ENCODE data around the gene PCGF1. TPM values are rescaled to one million over a fixed set of nuclear protein-coding genes. Genes with fewer than 3 reads are reported as not detected.

PCGF1 gene
- total and polyA plus RNA-seq, 10 donors = 9.6 to 20.4 (median 14.6) TPM

DNA sequence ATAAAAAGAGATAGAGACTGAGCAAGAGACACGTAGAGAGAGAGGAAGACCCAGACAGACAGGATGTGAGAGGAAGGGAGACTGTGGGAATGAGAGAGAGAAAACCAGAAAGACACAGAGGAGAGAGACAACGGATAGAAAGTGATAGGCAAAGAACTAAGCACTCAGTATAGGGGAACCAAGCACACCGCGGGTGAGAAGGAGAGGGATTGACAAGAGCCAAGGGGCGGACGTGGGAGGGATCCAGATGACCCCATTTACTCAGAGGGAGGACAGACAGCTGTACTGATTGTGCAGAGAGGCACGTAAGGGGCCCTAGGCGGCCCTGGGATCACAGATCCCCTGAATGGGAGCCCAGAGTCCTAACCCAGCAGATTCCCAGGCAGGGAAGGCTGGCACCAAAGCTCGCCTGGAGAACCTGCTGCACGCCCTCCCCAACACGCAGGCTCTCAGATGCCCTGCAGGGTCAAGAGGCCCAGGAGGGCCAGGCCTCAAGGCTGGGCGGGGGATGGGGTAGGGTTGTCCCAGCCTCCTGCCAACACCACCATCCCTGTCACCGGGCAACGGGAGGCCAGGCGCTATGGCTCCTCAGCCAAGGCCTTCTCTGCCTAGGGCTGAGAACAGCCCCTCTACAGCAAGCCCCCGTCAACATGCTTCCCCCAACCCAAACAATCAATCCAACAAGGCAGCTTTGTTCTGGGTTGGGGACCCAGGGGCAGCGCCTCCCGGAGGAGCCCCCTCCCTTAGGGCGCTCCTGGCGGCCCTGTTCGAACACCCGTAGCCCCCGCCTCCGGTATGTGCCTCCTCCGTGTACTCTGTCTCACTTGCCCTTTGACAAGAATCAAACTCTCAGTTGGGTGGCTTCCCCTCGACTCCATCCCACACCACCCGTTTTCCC, 45.7 kb upstream of the PCGF1 start:
- H3K4me1 ChIP-seq = peaks cover 14 to 81% (median 53%) of the 10 kb centered on the region in 6 donors
- H3K4me3 ChIP-seq = peak overlapping the region in 7 of 8 donors; percentile 75 to 99 (median 90)
- no peak for TF ChIP-seq POLR2A (IDR thresholded peaks at IDR 0.05)
- TF ChIP-seq, protein P1, sequence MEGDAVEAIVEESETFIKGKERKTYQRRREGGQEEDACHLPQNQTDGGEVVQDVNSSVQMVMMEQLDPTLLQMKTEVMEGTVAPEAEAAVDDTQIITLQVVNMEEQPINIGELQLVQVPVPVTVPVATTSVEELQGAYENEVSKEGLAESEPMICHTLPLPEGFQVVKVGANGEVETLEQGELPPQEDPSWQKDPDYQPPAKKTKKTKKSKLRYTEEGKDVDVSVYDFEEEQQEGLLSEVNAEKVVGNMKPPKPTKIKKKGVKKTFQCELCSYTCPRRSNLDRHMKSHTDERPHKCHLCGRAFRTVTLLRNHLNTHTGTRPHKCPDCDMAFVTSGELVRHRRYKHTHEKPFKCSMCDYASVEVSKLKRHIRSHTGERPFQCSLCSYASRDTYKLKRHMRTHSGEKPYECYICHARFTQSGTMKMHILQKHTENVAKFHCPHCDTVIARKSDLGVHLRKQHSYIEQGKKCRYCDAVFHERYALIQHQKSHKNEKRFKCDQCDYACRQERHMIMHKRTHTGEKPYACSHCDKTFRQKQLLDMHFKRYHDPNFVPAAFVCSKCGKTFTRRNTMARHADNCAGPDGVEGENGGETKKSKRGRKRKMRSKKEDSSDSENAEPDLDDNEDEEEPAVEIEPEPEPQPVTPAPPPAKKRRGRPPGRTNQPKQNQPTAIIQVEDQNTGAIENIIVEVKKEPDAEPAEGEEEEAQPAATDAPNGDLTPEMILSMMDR (IDR thresholded peaks at IDR 0.05 in 8 of 11, conservative IDR thresholded peaks at IDR 0.05 in 3 of 11) = no peak
- peak in 2 of 3 donors; percentile 32 to 41 for TF ChIP-seq POLR2AphosphoS5 (IDR thresholded peaks at IDR 0.05)
- peaks cover 0 to 22% (median 12%) of the 10 kb centered on the region in 7 donors for H3K27me3 ChIP-seq (replicated peaks in 1 of 7)
- DNase-seq = peak; percentile 82
- no peaks in the 10 kb centered on the region for H3K9me3 ChIP-seq
- peaks cover 0 to 25% (median 9%) of the 10 kb centered on the region in 6 donors for H3K36me3 ChIP-seq
- intact Hi-C loops (cut with DNase I; ENCODE audit: low total_unique reads) = no loop called here
- peak overlapping the region in 6 of 8 donors; percentile 90 to 96 (median 92) for H3K27ac ChIP-seq
- 60 to 73% (median 65%) methylated on average over 27 of the region's 27 CpGs for WGBS, 5 donors

DNA sequence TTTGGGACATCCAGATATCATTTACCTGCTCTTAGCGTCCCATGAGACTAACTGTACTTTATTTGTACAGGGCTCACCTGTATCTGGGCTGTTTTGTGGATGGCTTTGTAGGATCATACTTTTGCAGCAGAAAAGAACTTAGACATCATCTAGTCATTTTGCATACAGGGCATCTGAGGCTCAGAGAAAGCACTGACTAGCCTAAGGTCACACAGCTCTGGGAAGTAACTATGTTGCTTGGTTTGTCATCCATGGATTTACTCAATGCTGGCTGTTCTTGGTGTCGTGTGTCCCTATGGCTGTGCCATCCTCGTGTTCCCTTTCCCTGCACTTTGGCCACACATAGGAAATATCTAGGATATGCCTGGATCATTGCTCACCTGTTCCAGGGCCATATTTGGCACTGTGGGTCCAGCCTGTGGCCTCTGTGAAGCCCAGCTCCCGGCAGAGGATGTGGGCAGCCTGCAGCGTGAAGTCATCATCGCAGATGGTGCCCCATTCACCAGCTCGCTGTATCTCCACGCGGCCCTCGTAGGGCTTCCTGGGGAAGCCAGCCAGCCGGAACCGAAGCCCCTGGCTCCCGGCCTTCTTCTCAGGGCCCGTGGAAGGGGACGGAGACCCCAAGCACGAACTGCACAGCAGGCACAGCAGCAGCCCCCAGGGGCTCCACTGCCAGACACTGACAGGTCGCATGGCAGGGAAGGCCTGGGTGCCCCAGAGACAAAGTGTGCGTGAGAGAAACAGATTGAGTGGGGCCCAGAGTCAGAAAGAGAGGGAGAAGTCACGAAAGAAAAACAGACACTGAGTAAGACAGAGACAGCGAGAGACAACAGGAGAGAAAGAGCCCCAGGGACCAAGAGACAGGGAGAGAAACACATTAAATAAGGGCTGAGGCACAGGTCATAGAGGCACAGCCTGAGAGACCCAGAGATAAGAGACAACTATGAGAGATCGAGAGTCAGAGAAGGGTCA, 44.7 kb upstream of the PCGF1 start:
- 63 to 78% (median 73%) methylated on average over 16 to 21 of the region's 21 CpGs for WGBS, 5 donors

GRCh38 chr2:74551530-74551929, 44.0 kb upstream of the PCGF1 start:
- Histone ChIP-seq H3K4me3 (no peak overlapping the region), H3K9me3 (no peaks in the 10 kb centered on the region), H3K36me3 (peaks cover 0 to 9% (median 4%) of the 10 kb centered on the region in 6 donors), H3K4me1 (peaks cover 14 to 69% (median 51%) of the 10 kb centered on the region in 6 donors), H3K27me3 (replicated peaks in 1 of 7) (peaks cover 0 to 29% (median 12%) of the 10 kb centered on the region in 7 donors), H3K27ac (no peak overlapping the region)
- no peak for TF ChIP-seq POLR2AphosphoS5 (IDR thresholded peaks at IDR 0.05)
- TF ChIP-seq POLR2A (IDR thresholded peaks at IDR 0.05) = no peak
- TF ChIP-seq, protein P1 (IDR thresholded peaks at IDR 0.05 in 8 of 11, conservative IDR thresholded peaks at IDR 0.05 in 3 of 11) = no peak
- intact Hi-C loops (cut with DNase I; ENCODE audit: low total_unique reads) = no loop called here
- no peak for DNase-seq

More for the DNA sequence above, 44.7 kb upstream of the PCGF1 start:
- Histone ChIP-seq H3K4me1 (peaks cover 14 to 76% (median 54%) of the 10 kb centered on the region in 6 donors), H3K9me3 (no peaks in the 10 kb centered on the region), H3K4me3 (no peak overlapping the region), H3K27me3 (replicated peaks in 1 of 7) (peaks cover 0 to 29% (median 12%) of the 10 kb centered on the region in 7 donors), H3K36me3 (peaks cover 0 to 16% (median 9%) of the 10 kb centered on the region in 6 donors), H3K27ac (peak overlapping the region in 2 of 8 donors; percentile 93 to 96)
- intact Hi-C loops (cut with DNase I; ENCODE audit: low total_unique reads) = no loop called here
- no peak for DNase-seq
- TF ChIP-seq, protein P1 (IDR thresholded peaks at IDR 0.05 in 8 of 11, conservative IDR thresholded peaks at IDR 0.05 in 3 of 11) = no peak
- TF ChIP-seq POLR2AphosphoS5 (IDR thresholded peaks at IDR 0.05) (no peak), POLR2A (IDR thresholded peaks at IDR 0.05) (no peak)

Measured in spleen (tissue), 11 donors.